SK-N-SH treated with all-trans-retinoic acid at 6 μM for 48 hours (cell line): ENCODE measurements around the gene DDX41.

Source experiments
- CREB5 ChIP-seq: fragments of 250-450 bp; sonication (Bioruptor Pico); IDR thresholded peaks from 2 replicates; pipeline ENCODE4 v1.5.1; 2020; ENCODE audit warnings: low read depth, mild to moderate bottlenecking, moderate library complexity
- CSDC2 ChIP-seq: fragments of 250-450 bp; sonication (Bioruptor Pico); IDR thresholded peaks from 2 replicates; pipeline ENCODE4 v1.5.0; 2020; ENCODE audit warnings: mild to moderate bottlenecking, moderate library complexity
- GLIS3 ChIP-seq: fragments of 250-450 bp; sonication (Bioruptor Pico); IDR thresholded peaks from 2 replicates; pipeline ENCODE4 v1.5.0; 2020; ENCODE audit warnings: mild to moderate bottlenecking, moderate library complexity
- PATZ1 ChIP-seq: fragments of 250-450 bp; sonication (Bioruptor Pico); IDR thresholded peaks from 2 replicates; pipeline ENCODE4 v1.8.0; 2020; ENCODE audit warnings: mild to moderate bottlenecking, moderate library complexity, borderline replicate concordance
- SNAI2 ChIP-seq: fragments of 250-450 bp; sonication (Bioruptor Pico); IDR thresholded peaks from 2 replicates; pipeline ENCODE4 v1.5.0; 2020; ENCODE audit warnings: mild to moderate bottlenecking, moderate library complexity
- TCF4 ChIP-seq: fragments of 250-450 bp; sonication (Bioruptor Pico); IDR thresholded peaks from 2 replicates; pipeline ENCODE4 v1.8.0; 2021; ENCODE audit warnings: mild to moderate bottlenecking, moderate library complexity, borderline replicate concordance
- TOX ChIP-seq: fragments of 250-450 bp; sonication (Bioruptor Pico); IDR thresholded peaks from 2 replicates; pipeline ENCODE4 v1.8.0; 2021; ENCODE audit warnings: mild to moderate bottlenecking, moderate library complexity, borderline replicate concordance
- ZFP30 ChIP-seq: fragments of 450-650 bp; formaldehyde crosslinking; IDR thresholded peaks from 2 replicates; pipeline ENCODE4 v1.5.0; 2022; ENCODE audit warnings: mild to moderate bottlenecking, moderate library complexity
- ZNF8 ChIP-seq: fragments of 450-650 bp; formaldehyde crosslinking; IDR thresholded peaks from 2 replicates; pipeline ENCODE4 v1.5.0; 2020; ENCODE audit warnings: mild to moderate bottlenecking, moderate library complexity

DNA sequence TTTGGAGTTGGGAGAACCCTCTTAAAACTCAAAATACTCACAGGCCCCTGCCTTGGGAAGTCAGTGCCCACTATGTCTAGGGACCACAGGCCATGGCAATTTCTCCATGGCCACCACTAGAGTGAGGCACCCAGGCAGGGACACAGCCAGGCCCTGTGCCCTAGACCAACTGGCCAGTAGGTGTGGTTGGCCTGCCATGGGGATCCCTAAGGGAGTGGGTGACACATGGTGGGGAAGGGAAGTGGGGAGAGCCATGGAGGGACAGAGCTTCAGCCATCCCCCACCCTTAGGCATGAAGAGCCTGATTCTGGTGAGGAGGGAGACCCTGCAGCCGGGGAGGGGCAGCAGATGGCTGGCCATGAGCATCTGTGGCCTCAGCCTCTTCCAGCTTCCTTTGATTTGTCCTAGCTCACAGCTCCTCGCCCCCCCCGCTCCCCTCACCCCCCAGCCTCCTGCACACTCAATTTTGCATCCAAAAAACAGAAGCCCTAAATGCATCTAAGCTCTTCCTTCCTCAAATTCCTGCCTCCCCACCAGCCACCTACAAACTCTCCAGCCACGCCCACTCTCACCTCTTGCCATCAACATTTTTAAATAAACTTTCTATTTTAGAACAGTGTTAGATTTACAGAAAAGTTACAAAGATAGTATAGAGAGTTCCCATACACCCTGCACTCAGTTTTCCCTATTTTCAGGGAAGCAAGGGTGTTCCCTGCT is 41.8 kb downstream of the DDX41 start:
- TF ChIP-seq CSDC2, result no peak
- no peak for TF ChIP-seq PATZ1 (CRISPR knock-in tag)
- no peak for TF ChIP-seq TCF4
- no peak for TF ChIP-seq TOX (CRISPR knock-in tag)
- no peak for TF ChIP-seq CREB5 (CRISPR knock-in tag)
- no peak for TF ChIP-seq SNAI2 (CRISPR knock-in tag)
- TF ChIP-seq ZFP30 (CRISPR knock-in tag), result no peak
- no peak for TF ChIP-seq ZNF8
- no peak for TF ChIP-seq GLIS3
